K562 (cell line): ENCODE measurements around the gene FOXO3. TPM values are rescaled to one million over a fixed set of nuclear protein-coding genes. Genes with fewer than 3 reads are reported as not detected.
A peak's percentile ranks its signal among the peaks of the same experiment; 100 is the strongest.

Experiments
- BCOR ChIP-seq: fragments of 450-650 bp; IDR thresholded peaks from 2 replicates; pipeline ENCODE4 v1.6.1; 2016
- E2F3 ChIP-seq: fragments of 250-450 bp; sonication (Bioruptor Pico); IDR thresholded peaks from 2 replicates; pipeline ENCODE4 v1.4.0; 2020; ENCODE audit warnings: mild to moderate bottlenecking
- FOXK1 ChIP-seq: sonication (generic); formaldehyde crosslinking; IDR thresholded peaks from 2 replicates; pipeline ENCODE4 v1.8.0; 2022; ENCODE audit warnings: missing genetic modification reagents, mild to moderate bottlenecking, borderline replicate concordance
- HLTF ChIP-seq: fragments of 450-650 bp; IDR thresholded peaks from 2 replicates; pipeline ENCODE4 v1.6.1; 2016
- ILK ChIP-seq: fragments of 450-650 bp; IDR thresholded peaks from 2 replicates; pipeline ENCODE4 v1.6.1; 2016; ENCODE audit warnings: missing genetic modification characterization, low read depth, mild to moderate bottlenecking, missing compliant biosample characterization, moderate library complexity, borderline replicate concordance
- NRF1 ChIP-seq, 2 experiments: fragments of 450-650 bp; IDR thresholded peaks in 1 of 2; conservative IDR thresholded peaks in 1 of 2; 2 replicates each; pipeline ENCODE4 v1.6.1; 2014; ENCODE audit warnings: mild to moderate bottlenecking in 2 of 2
- NUFIP1 ChIP-seq: fragments of 450-650 bp; IDR thresholded peaks from 2 replicates; pipeline ENCODE4 v1.6.1; 2018; ENCODE audit not compliant: partially characterized antibody
- PML ChIP-seq: IDR thresholded peaks from 2 replicates; pipeline ENCODE4 v1.6.1; 2012; ENCODE audit warnings: low read length, inconsistent platforms
- PPARD ChIP-seq: fragments of 250-450 bp; sonication (Bioruptor Pico); IDR thresholded peaks from 2 replicates; pipeline ENCODE4 v1.8.0; 2022; ENCODE audit warnings: inconsistent platforms, mild to moderate bottlenecking, moderate library complexity
- PTTG1 ChIP-seq: fragments of 450-650 bp; IDR thresholded peaks from 2 replicates; pipeline ENCODE4 v1.6.1; 2016; ENCODE audit warnings: low read depth, mild to moderate bottlenecking, missing genetic modification characterization, missing compliant biosample characterization
- PYGO2 ChIP-seq: fragments of 450-650 bp; IDR thresholded peaks from 2 replicates; pipeline ENCODE4 v1.6.1; 2016; ENCODE audit warnings: mild to moderate bottlenecking, missing genetic modification characterization, moderate library complexity, missing compliant biosample characterization
- RBM39 ChIP-seq: fragments of 200-400 bp; formaldehyde crosslinking; optimal IDR thresholded peaks from 2 replicates; pipeline ENCODE3; 2018; ENCODE audit warnings: low read depth, low read length
- SIN3B ChIP-seq: fragments of 450-650 bp; IDR thresholded peaks from 2 replicates; pipeline ENCODE4 v1.6.1; 2017; ENCODE audit warnings: low read depth, mild to moderate bottlenecking, moderate library complexity
- SUPT5H ChIP-seq: fragments of 450-650 bp; IDR thresholded peaks from 2 replicates; pipeline ENCODE4 v1.6.1; 2016
- ZBTB8A ChIP-seq: fragments of 450-650 bp; IDR thresholded peaks from 2 replicates; pipeline ENCODE4 v1.6.1; 2018; ENCODE audit warnings: mild to moderate bottlenecking, moderate library complexity; ENCODE audit not compliant: partially characterized antibody
- ZKSCAN3 ChIP-seq: fragments of 250-450 bp; sonication (Bioruptor Pico); IDR thresholded peaks from 2 replicates; pipeline ENCODE4 v1.4.0; 2020
- ZNF224 ChIP-seq: sonication (generic); formaldehyde crosslinking; IDR thresholded peaks from 2 replicates; pipeline ENCODE4 v1.8.0; 2022; ENCODE audit warnings: mild to moderate bottlenecking, missing genetic modification reagents
- ZNF24 ChIP-seq: fragments of 450-650 bp; IDR thresholded peaks from 2 replicates; pipeline ENCODE4 v1.6.1; 2016
- ZNF282 ChIP-seq: sonication (generic); formaldehyde crosslinking; IDR thresholded peaks from 2 replicates; pipeline ENCODE4 v1.8.1; 2023; ENCODE audit warnings: missing genetic modification reagents
- ZNF561 ChIP-seq: fragments of 450-650 bp; formaldehyde crosslinking; conservative IDR thresholded peaks from 2 replicates; pipeline ENCODE4 v1.4.0; 2020; ENCODE audit warnings: mild to moderate bottlenecking, moderate library complexity
- ZSCAN29 ChIP-seq: fragments of 450-650 bp; IDR thresholded peaks from 2 replicates; pipeline ENCODE4 v1.6.1; 2017
- polyA plus RNA-seq, 8 experiments: library from polyadenylated mRNA; depleted of rRNA in 4 of 8; stranded (reverse) in 5 of 8; unstranded in 3 of 8; fragments of >200 nt; fragmentation: Nextera tagmentation in 2 of 8; fragmentation: Illumina TruSeq in 1 of 8; extraction: Ambion mirVana in 2 of 8; extraction: Trizol in 1 of 8; gene quantifications; 2 replicates each; pipeline versions ENCODE4 v1.2.1 to v1.2.3, GENCODE V29; 2011 to 2014; ENCODE audit warnings: inconsistent platforms in 1 of 8, missing spikeins in 1 of 8
- total RNA-seq, 7 experiments: library from RNA; depleted of rRNA in 6 of 7; stranded (reverse); fragments of >200 nt in 6 of 7; fragmentation: Illumina TruSeq in 2 of 7; extraction: Trizol in 2 of 7; gene quantifications; 2 replicates each; pipeline versions ENCODE4 v1.2.1 to v1.2.3, GENCODE V29; 2011 to 2021; ENCODE audit warnings: low replicate concordance in 1 of 7
- TF ChIP-seq, protein P1 (sequence below): fragments of 250-450 bp; sonication (Bioruptor Pico); IDR thresholded peaks from 2 replicates; pipeline ENCODE4 v1.8.0; 2021; ENCODE audit warnings: mild to moderate bottlenecking, moderate library complexity
- TF ChIP-seq, protein P2 (sequence below): fragments of 200-800 bp; sonication (Bioruptor generic); IDR thresholded peaks from 2 replicates; pipeline ENCODE4 v1.6.1; 2017; ENCODE audit warnings: missing genetic modification characterization, missing compliant biosample characterization
- TF ChIP-seq, protein P3 (sequence below): fragments of 450-650 bp; IDR thresholded peaks from 2 replicates; pipeline ENCODE4 v1.6.1; 2016; ENCODE audit warnings: missing biosample characterization, missing genetic modification characterization
- TF ChIP-seq, protein P4 (sequence below): IDR thresholded peaks from 2 replicates; pipeline ENCODE4 v1.6.1; 2011; ENCODE audit not compliant: insufficient read length; ENCODE audit errors: extremely low read depth
- TF ChIP-seq, protein P5 (sequence below): IDR thresholded peaks from 2 replicates; pipeline ENCODE4 v1.6.1; 2016; ENCODE audit warnings: missing genetic modification characterization, missing compliant biosample characterization

Gene FOXO3
- total and polyA plus RNA-seq, 9 of the 15 experiments (the other 6 are each of a cell fraction or from before 2014, with no cell fraction given) = 3.0 to 14.6 (median 6.0) TPM

DNA sequence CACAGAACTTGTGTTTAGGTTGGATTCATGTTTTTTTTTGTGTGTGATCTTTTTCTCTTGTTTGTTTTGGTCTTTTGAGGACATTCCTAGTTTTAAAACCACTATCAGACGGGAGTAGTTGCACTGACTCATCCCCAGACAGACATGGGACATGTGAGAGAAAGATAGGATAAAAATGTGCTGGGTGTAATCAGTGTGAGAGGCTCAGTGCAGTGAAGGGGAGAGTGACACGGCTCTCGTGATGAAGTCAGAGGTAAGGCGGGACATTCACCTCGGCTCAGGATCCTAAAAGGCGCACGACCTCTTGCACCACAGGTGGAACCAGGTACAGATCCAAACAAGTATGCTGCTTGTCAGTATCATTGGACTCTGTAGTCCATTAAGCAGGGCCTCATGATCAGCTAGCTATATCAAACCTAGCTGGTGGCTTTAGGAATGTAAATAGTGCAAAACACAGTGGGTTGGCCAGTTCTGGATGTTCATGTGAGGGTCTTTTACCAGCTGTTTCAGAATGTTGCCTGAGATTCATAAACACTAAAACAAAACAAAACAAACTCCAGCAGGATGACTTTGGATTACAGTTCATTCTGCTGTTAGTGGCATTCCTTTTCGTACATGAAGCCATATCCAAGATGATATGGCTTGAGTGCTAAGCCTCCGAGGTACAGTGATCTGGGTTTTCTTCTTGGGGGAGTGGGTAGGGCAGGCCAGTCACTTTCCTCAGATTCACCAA lies 18.0 kb downstream of the FOXO3 start (continued):
- no peak for TF ChIP-seq ILK (tag)
- TF ChIP-seq PYGO2 (tag) = no peak
- TF ChIP-seq PPARD (CRISPR knock-in tag) = no peak
- TF ChIP-seq ZNF561 = no peak
- TF ChIP-seq, protein P1, sequence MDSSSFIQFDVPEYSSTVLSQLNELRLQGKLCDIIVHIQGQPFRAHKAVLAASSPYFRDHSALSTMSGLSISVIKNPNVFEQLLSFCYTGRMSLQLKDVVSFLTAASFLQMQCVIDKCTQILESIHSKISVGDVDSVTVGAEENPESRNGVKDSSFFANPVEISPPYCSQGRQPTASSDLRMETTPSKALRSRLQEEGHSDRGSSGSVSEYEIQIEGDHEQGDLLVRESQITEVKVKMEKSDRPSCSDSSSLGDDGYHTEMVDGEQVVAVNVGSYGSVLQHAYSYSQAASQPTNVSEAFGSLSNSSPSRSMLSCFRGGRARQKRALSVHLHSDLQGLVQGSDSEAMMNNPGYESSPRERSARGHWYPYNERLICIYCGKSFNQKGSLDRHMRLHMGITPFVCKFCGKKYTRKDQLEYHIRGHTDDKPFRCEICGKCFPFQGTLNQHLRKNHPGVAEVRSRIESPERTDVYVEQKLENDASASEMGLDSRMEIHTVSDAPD (CRISPR knock-in tag) = no peak
- TF ChIP-seq, protein P2, sequence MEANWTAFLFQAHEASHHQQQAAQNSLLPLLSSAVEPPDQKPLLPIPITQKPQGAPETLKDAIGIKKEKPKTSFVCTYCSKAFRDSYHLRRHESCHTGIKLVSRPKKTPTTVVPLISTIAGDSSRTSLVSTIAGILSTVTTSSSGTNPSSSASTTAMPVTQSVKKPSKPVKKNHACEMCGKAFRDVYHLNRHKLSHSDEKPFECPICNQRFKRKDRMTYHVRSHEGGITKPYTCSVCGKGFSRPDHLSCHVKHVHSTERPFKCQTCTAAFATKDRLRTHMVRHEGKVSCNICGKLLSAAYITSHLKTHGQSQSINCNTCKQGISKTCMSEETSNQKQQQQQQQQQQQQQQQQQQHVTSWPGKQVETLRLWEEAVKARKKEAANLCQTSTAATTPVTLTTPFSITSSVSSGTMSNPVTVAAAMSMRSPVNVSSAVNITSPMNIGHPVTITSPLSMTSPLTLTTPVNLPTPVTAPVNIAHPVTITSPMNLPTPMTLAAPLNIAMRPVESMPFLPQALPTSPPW (CRISPR knock-in tag) = peak; percentile 58
- TF ChIP-seq FOXK1 (CRISPR knock-in tag) = no peak
- TF ChIP-seq PTTG1 (tag) = no peak
- TF ChIP-seq, protein P3, sequence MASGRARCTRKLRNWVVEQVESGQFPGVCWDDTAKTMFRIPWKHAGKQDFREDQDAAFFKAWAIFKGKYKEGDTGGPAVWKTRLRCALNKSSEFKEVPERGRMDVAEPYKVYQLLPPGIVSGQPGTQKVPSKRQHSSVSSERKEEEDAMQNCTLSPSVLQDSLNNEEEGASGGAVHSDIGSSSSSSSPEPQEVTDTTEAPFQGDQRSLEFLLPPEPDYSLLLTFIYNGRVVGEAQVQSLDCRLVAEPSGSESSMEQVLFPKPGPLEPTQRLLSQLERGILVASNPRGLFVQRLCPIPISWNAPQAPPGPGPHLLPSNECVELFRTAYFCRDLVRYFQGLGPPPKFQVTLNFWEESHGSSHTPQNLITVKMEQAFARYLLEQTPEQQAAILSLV = no peak
- no peak for TF ChIP-seq RBM39
- TF ChIP-seq E2F3 = no peak
- peak; percentile 73 for TF ChIP-seq PML
- TF ChIP-seq ZKSCAN3 (CRISPR knock-in tag) = no peak
- no peak for TF ChIP-seq ZNF24
- TF ChIP-seq, protein P4, sequence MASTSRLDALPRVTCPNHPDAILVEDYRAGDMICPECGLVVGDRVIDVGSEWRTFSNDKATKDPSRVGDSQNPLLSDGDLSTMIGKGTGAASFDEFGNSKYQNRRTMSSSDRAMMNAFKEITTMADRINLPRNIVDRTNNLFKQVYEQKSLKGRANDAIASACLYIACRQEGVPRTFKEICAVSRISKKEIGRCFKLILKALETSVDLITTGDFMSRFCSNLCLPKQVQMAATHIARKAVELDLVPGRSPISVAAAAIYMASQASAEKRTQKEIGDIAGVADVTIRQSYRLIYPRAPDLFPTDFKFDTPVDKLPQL = no peak
- no peak for TF ChIP-seq SIN3B
- TF ChIP-seq ZNF282 (CRISPR knock-in tag) = no peak
- no peak for TF ChIP-seq ZNF224 (CRISPR knock-in tag)
- TF ChIP-seq NRF1 (conservative IDR thresholded peaks at IDR 0.05 in 1 of 2, IDR thresholded peaks at IDR 0.05 in 1 of 2) = peak in 1 of 2 experiments; percentile 40; a peak in 3 of 4 replicates
- TF ChIP-seq, protein P5, sequence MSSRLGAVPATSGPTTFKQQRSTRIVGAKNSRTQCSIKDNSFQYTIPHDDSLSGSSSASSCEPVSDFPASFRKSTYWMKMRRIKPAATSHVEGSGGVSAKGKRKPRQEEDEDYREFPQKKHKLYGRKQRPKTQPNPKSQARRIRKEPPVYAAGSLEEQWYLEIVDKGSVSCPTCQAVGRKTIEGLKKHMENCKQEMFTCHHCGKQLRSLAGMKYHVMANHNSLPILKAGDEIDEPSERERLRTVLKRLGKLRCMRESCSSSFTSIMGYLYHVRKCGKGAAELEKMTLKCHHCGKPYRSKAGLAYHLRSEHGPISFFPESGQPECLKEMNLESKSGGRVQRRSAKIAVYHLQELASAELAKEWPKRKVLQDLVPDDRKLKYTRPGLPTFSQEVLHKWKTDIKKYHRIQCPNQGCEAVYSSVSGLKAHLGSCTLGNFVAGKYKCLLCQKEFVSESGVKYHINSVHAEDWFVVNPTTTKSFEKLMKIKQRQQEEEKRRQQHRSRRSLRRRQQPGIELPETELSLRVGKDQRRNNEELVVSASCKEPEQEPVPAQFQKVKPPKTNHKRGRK = no peak
- no peak for TF ChIP-seq ZSCAN29
- no peak for TF ChIP-seq SUPT5H
- TF ChIP-seq ZBTB8A = no peak
- TF ChIP-seq NUFIP1 = no peak
- TF ChIP-seq BCOR = peak; percentile 88
- TF ChIP-seq HLTF = peak; percentile 64; the same call in 1 of the 2 replicates
